Activated CD8-positive, alpha-beta memory T cell treated with anti-CD3 and anti-CD28 coated beads, Interleukin-2, amount 50 U/mL, for 4 hours (primary cell): Measurements from ENCODE around the gene OTOP3.

Source experiments
- DNase-seq: peaks from one replicate; pipeline ENCODE4 v3.0.0-alpha.2; 2020

The OTOP3 gene

DNA sequence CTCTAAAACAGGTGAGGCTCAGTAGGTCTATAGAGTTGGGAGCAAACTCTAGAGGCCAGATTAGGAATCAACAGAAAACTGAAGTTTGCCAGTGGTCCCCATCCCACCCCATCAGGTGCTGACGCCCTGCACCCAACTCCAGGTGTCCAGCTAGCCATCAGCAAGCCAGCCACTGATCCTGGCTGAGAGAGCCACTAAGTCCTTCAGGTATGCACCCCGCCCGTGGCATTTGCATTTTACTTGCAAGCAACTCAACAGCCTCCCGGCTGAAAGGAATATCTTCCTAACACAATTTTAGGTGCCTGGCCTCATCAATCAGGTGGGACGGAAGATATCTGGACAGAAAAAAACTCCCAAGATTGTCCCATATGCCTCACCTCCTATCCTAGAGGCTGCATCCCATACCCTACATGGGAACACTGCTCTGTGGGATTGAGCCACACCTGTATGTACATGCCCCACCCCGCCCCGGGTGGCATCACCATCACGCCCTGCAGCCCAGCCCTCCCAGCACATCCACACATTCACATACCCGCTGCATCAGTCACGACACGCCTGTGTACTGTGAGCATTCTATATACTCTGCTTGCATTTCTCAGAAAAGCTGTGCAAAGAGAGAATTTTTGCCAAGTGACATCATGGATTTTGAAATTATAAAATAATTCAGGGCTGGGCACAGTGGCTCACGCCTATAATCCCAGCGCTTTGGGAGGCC lies 8.3 kb downstream of the OTOP3 start:
- no peak for DNase-seq

DNA sequence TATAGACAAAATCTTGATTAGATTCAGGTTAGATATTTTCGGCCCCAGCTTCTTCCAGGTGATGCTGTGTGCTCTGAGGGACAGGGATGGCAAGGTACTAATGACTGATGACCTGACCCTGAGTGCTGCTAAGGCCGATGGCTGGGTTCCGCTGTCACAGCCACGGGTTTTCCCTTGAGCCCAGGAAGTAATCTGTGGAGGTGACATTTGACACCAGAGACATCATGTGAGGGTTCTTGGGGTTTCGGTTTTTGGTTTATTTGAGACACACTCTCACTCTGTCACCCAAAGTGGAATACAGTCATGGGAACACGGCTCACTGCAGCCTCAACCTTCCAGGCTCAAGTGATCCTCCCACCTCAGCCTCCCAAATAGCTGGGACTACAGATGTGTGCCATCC lies 9.8 kb downstream of the OTOP3 start:
- no peak for DNase-seq

DNA sequence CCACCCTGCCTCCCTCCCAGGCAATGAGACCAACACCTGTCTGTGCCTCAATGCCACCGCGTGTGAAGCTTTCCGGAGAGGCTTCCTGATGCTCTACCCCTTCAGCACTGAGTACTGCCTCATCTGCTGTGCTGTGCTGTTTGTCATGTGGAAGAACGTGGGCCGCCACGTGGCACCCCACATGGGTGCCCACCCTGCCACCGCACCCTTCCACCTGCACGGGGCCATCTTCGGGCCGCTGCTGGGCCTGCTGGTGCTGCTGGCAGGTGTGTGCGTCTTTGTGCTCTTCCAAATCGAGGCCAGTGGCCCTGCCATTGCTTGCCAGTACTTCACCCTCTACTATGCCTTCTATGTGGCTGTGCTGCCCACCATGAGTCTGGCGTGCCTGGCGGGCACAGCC lies 10.9 kb downstream of the OTOP3 start:
- no peak for DNase-seq

DNA sequence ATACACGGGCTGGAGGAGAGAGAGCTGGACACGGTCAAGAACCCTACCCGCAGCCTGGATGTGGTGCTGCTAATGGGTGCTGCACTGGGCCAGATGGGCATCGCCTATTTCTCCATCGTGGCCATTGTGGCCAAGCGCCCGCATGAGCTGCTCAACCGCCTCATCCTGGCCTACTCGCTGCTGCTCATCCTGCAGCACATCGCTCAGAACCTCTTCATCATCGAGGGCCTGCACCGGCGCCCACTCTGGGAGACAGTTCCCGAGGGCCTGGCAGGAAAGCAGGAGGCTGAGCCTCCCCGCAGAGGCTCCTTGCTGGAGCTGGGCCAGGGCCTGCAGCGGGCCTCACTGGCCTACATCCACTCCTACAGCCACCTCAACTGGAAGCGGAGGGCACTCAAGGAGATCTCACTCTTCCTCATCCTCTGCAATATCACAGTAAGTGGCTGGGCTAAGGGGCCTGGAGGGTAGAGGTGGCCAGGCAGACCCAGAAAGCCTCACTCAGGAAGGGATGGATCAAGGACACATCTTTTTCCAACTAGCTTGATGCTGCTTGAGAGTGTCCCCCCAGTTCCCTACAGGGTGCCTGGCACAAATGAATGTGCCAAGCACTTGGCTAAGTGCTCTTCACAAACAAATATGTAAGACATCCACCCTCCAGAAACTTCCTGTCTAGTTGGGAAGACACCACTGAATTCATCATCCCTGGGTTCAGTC lies 11.5 kb downstream of the OTOP3 start:
- DNase-seq = no peak

DNA sequence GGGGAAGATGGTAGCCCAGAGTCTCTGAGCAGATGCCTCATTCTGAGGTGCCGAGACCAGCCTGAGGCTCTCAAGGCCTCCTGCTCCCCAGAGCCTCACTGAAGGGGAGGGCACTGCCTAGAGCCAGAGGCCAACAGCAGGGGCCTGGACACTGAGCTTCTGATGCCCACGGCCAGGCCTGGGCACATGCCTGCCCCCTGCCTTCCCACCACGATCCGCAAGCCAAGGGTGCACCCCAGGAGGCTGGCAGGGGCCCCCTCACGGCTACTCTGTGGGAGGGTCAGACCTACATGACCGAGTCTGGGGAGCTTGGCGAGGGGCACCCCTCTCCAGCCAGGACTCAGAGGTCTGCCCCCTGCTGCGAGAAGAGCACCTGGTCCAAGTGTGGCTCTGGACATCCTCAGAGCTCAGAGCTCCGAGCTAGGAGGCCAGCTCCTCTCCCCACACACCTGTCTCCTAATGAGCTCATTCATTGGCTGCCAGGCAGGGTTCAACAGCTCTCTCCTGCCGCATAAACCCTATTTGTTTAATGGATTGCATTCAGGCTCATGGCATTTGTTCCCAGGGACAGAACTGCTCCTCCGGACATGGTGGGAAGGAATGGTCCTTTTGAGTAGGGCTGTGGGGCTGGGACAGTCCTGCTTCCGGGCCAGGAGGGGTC lies 13.9 kb downstream of the OTOP3 start:
- DNase-seq = no peak

GRCh38 chr17:74950207-74950606 lies 14.5 kb downstream of the OTOP3 start:
- no peak for DNase-seq

DNA sequence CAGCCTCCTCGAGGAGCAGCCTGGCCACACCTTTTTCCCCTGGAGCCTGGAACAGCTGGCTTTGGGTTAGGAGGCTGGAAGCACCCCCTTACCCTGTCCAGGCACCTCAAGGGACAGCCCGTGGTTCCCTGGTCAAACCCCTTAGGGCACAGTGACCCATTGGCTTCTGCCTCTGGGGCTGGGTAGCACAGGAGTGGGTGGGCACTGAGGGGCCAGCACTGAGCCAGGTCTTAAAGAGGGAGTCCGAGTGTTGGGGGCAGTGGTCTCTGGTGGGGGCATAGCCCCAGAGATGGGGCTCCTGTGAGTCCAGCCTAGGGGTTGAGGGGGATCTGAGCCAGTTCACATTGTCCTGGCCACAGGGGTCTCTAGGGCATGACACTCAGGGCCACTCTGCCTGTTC lies 15.4 kb downstream of the OTOP3 start:
- DNase-seq = no peak

DNA sequence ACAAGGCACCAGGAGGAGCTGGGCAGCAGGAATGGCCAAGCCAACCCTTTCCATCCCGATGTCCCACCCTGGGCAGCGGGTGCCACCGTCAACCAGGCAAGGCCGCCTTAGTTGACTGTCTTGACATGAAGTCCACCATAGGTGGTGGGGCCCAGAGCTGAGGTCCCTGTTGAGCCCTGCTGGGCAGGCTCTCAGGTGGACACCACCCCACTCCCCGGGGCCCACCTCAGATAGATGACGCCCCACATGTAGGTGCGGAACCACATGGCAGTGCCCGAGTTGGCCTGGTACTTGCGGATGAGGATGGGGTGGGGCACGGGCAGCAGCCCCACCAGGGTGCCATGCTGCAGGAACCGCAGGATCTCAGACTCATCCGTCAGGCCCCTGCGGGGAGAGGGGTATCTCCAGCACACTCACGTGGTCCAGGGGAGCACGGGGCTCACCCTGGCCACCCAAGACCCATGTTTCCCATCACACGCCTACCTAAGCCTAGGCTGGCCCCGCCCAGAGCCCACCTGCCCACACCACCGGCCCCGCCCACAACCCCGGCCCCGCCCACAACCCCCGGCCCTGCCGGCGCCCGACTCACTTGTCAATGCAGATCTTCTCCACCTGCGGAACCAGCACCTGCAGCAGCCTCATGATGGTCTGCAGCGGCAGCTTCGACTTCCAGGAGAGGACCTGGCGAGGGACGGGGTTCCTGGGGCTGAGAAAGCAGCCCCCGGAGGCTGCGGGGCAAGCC lies 16.2 kb downstream of the OTOP3 start:
- no peak for DNase-seq

DNA sequence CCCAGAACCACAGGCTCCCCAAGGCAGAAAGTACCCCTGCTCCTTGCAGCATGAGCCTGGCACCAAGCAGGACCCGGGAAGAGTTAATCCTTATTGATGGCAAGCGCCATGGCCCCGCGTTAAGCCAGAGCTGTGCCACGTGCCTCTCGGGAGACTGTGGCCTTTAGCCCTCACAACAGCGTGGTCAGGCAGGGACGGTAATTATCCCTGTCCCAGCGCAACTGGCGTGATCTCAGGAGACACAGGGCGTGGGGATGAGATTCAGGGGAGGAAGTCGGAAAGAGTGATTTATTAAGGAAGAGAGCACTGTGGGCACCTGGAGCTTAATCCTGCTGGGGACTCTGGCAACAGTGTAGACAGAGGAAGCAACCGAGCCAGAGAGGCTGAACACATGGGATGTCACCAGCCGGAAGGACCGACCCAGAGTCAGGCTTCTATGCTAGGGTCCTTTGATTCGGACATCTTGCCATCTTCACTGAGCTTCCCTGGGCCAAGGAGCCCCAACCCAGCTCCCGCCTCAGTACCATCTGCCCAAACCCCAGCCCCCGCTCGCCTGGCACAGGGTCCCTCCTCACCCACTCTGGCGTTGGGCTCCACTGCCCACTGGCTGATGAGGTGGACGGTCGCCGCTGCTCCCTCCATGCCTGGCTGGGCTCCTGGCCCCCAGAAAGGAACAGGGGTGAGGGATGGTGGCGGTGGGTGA lies 16.9 kb downstream of the OTOP3 start:
- DNase-seq = no peak

DNA sequence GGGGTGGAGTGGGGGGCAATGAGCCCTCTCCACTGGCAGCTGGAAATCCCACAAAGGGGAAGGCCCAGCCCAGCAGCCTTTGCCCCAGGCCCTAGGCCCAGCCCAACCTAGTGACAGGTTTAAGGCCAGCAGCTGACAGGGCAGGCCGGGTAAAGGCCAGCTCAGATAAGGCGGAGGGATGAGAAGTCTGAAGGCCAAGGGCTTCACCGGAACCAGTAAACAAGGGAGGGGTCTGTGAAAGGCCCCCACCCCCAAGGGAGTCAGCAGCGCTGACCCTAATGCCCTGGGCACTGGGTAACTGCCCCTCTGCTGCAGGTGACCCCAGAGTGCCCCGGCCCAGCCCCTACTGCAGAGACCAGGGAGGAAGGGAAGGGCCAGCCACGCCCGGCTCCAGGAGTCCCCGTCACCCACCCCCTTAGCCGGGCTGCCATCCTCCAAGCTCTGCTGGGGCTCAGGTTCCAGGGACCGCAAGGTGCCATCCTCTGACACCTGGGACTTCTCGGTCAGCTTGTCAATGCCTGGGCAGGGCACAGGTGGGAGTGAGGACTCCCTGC lies 17.5 kb downstream of the OTOP3 start:
- no peak for DNase-seq

DNA sequence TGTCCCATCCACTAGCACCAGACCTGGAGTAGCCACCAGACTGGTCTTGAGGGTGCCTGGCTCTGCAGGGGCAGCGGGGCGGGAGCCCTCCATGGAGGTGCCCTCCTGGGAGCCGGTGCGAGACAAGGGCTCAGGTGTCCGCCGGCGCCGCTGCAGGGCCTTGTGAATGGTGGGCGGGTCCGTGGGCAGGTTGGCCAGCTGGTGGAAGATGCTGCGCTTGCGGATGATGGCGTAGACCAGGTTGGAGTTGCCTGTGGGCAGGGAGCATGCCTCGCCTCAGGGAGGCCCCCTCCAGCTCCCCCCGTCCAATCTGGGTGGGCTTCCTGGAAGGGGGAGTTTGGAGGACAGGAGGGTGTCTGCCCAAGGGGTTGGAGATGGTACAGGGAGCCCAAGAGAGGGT lies 18.4 kb downstream of the OTOP3 start:
- no peak for DNase-seq

DNA sequence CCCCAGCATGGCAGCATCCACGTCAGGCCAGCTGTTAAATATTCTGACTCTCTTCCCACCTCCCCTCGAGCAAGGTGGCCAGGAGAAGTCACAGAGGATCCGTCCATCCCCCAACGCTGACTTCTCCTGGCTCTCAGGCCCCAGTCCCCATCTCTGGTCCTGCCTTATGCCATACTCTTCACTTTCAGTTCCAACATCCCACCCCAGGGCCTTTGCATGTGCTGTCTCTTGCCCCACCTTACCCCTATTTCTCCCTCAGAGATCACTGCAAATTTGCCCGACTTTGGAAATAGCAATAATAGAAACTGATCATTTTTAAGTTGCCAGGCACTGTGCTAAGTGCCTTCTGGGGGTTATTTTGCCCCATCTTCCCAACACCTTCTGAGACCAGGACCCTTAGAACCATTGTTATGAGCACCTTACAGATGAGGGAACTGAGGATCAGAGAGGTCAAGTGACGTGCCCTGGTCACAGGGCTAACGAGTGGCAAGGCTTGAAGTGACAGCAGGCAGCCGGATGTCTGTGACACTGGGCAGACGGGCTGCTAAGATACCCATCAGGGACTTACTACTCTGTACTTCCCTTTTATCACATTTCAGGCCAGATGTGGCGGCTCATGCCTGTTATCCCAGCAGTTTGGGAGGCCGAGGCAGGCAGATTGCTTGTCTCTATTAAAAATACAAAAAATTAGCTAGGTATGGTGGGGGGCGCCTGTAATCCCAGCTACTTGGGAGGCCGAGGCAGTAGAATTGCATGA lies 19.1 kb downstream of the OTOP3 start:
- DNase-seq = no peak

GRCh38 chr17:74956093-74956492 lies 20.4 kb downstream of the OTOP3 start:
- no peak for DNase-seq

GRCh38 chr17:74957935-74958740 lies 22.4 kb downstream of the OTOP3 start:
- DNase-seq = peak; percentile 85

GRCh38 chr17:74959826-74960515 lies 24.3 kb downstream of the OTOP3 start:
- DNase-seq = no peak

- DNase-seq = peak; percentile 39
These were observed 25.1 kb downstream of the OTOP3 start for GRCh38 chr17:74960570-74961342.

- peak; percentile 87 for DNase-seq
These were observed 26.1 kb downstream of the OTOP3 start for GRCh38 chr17:74961657-74962350.

- DNase-seq = no peak
These were observed 27.1 kb downstream of the OTOP3 start for GRCh38 chr17:74962622-74963394.
